SK-MEL-5 (cell line): ENCODE results near the gene TRIM56. TPM values are rescaled to one million over a fixed set of nuclear protein-coding genes. Genes with fewer than 3 reads are reported as not detected.
"Not testable (repeated sequence)": the region's sequence is repeated elsewhere in the genome, so short reads cannot be mapped to it uniquely, and the experiment has no call there.

ENCODE experiments used
- DNase-seq: peaks from one replicate; pipeline ENCODE4 v3.0.0-alpha.2; 2016; ENCODE audit warnings: low read depth, low spot score
- in situ Hi-C: cut with HindIII; loops from 2 replicates; pipeline ENCODE4 v1.10.0; 2016; ENCODE audit warnings: low sequenced_read_pairs, high pct_unique_total_duplicates, low pct_unique_long_range_greater_than_20kb
- polyA plus RNA-seq, 2 experiments: library from polyadenylated mRNA; depleted of rRNA; stranded (reverse); fragments of >200 nt; gene quantifications; 2 replicates each; pipeline ENCODE4 v1.2.3, GENCODE V29; 2015
- total RNA-seq: library from RNA; depleted of rRNA; stranded (reverse); fragments of >200 nt; shearing (Covaris generic); gene quantifications from 2 replicates; pipeline ENCODE4 v1.2.3, GENCODE V29; 2014; rRNA removed

TRIM56 gene, protein sequence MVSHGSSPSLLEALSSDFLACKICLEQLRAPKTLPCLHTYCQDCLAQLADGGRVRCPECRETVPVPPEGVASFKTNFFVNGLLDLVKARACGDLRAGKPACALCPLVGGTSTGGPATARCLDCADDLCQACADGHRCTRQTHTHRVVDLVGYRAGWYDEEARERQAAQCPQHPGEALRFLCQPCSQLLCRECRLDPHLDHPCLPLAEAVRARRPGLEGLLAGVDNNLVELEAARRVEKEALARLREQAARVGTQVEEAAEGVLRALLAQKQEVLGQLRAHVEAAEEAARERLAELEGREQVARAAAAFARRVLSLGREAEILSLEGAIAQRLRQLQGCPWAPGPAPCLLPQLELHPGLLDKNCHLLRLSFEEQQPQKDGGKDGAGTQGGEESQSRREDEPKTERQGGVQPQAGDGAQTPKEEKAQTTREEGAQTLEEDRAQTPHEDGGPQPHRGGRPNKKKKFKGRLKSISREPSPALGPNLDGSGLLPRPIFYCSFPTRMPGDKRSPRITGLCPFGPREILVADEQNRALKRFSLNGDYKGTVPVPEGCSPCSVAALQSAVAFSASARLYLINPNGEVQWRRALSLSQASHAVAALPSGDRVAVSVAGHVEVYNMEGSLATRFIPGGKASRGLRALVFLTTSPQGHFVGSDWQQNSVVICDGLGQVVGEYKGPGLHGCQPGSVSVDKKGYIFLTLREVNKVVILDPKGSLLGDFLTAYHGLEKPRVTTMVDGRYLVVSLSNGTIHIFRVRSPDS
- 6.9 and 7.5 TPM in 2 replicates for total RNA-seq
- 14.4 and 18.2 TPM in 2 replicates for polyA plus RNA-seq (2015; cell fraction: cytosol; rRNA removed)
- 17.5 and 20.6 TPM in 2 replicates for polyA plus RNA-seq (2015; cell fraction: nucleus; rRNA removed)

DNA sequence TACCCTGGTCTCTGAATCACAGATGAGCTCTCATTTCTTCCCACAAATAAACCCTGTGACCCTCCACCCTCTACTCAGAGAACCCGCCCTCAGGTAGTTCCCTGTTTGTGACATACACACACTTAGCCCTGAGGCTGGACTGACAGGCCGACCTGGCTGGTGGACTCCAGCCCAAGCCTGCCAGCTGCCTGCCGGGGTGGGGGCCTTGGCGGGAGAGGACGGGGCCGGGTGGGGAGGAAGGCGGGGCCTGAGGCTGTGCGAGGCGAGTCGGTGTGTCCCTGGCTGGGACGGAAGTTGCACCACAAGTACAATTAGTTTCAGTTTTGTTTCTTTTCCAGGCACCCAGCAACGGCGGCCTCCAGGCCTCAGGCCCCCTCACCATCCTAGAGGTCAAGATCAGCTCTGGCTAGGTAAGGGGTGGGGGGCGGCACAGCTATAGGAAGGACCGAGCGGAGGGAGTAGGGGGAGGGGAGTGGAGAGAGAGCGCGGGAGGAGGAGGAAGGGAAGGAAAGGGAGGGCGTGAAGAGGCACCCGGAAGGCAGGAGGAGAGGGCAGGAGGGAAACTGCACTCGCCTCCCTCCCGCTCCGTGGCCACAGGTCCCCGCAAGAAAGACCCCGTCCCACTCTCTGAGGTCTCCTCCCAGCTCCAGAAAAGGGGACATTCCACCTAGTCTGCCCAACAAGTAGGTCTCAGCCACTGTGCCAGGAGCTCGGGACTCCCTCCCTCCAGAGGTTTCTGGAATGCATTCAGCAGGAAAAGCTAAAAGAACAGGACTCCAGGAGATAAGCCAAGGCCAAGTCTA is at the start of gene TRIM56:
TSS of gene TRIM56 (plus strand) at position 320 of the 803 bp plus-strand sequence. CDS start 1,832 bp downstream, outside the sequence.
- DNase-seq, result peak; percentile 82
- in situ Hi-C loops, result no loop called here

DNA sequence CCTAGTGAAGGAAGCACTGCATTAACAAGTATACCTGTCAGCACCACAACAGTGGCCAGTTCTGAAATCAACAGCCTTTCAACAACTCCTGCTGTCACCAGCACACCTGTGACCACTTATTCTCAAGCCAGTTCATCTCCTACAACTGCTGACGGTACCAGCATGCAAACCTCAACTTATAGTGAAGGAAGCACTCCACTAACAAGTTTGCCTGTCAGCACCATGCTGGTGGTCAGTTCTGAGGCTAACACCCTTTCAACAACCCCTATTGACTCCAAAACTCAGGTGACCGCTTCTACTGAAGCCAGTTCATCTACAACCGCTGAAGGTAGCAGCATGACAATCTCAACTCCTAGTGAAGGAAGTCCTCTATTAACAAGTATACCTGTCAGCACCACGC is 49.3 kb upstream of the TRIM56 start:
- DNase-seq, result no peak
- in situ Hi-C loops, result no loop called here

DNA sequence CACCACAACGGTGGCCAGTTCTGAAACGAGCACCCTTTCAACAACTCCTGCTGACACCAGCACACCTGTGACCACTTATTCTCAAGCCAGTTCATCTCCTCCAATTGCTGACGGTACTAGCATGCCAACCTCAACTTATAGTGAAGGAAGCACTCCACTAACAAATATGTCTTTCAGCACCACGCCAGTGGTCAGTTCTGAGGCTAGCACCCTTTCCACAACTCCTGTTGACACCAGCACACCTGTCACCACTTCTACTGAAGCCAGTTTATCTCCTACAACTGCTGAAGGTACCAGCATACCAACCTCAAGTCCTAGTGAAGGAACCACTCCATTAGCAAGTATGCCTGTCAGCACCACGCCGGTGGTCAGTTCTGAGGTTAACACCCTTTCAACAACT is 44.0 kb upstream of the TRIM56 start:
- in situ Hi-C loops, DNase-seq: not testable (repeated sequence)

DNA sequence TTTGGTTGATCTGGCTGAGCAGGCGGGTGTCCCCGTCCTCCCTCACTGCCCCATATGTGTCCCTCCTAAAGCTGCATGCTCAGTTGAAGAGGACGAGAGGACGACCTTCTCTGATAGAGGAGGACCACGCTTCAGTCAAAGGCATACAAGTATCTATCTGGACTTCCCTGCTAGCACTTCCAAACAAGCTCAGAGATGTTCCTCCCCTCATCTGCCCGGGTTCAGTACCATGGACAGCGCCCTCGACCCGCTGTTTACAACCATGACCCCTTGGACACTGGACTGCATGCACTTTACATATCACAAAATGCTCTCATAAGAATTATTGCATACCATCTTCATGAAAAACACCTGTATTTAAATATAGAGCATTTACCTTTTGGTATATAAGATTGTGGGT is 26.9 kb upstream of the TRIM56 start:
- in situ Hi-C loops, result no loop called here
- DNase-seq, result peak; percentile 61

DNA sequence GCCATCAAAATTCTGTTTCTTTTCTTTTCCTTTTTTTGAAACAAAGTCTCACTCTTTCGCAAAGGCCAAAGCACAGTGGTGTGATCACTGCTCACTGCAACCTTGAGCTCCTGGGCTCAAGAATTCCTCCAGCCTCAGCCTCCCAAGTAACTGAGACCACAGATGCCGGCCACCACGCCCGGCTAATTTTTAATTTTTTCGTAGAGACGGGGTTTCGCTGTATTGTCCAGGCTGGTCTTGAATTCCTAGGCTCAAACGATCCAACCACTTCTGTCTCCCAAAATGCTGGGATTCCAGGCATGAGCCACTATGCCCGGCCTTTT is 25.7 kb upstream of the TRIM56 start:
- no peak for DNase-seq
- in situ Hi-C loops, result no loop called here

DNA sequence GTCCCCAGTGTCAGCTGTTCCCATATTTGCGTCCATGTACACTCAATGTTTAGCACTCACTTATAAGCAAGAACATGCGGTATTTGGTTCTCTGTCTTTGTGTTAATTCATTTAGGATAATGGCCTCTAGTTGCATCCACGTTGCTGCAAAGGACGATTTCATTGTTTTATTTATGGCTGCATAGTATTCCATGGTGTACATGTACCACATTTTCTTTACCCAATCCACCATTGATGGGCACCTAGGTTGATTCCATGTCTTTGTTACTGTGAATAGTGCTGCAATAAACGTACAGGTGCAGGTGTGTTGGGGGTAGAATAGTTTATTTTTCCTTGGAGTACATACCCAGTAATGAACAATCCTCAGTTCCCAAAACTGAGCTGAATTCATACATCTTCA is 24.3 kb upstream of the TRIM56 start:
- DNase-seq, result no peak
- in situ Hi-C loops, result no loop called here

DNA sequence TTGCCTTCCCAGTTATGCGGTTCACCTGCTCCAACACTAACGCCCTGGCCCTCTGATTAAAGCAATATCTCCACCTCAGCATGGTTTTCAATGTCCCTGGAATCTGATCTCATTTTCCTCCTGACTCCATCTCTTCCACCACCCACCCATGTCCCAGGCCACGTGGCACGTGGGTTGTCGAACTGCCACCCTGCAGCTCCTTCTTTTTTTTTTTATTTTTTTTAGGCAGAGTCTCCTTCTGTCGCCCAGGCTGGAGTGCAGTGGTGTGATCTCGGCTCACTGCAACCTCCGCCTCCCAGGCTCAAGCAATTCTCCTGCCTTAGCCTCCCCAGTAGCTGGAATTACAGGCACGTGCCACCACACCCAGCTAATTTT is 21.1 kb upstream of the TRIM56 start:
- in situ Hi-C loops, DNase-seq: not testable (repeated sequence)

DNA sequence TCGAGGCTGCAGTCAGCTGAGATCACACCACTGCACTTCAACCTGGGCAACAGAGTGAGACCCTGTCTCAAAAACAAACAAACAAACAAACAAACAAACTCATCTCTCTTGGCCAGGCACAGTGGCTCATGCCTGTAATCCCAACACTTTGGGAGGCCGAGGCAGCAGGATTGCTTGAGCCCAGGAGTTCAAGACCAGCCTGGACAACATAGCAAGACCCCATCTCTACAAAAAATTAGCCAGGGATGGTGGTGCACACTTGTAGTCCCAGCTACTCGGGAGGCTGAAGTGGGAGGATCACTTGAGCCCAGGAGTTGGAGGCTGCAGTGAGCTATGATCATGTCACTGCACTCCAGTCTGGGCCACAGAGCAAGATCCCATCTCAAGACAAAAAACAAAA is 20.1 kb upstream of the TRIM56 start:
- DNase-seq, in situ Hi-C loops: not testable (repeated sequence)

DNA sequence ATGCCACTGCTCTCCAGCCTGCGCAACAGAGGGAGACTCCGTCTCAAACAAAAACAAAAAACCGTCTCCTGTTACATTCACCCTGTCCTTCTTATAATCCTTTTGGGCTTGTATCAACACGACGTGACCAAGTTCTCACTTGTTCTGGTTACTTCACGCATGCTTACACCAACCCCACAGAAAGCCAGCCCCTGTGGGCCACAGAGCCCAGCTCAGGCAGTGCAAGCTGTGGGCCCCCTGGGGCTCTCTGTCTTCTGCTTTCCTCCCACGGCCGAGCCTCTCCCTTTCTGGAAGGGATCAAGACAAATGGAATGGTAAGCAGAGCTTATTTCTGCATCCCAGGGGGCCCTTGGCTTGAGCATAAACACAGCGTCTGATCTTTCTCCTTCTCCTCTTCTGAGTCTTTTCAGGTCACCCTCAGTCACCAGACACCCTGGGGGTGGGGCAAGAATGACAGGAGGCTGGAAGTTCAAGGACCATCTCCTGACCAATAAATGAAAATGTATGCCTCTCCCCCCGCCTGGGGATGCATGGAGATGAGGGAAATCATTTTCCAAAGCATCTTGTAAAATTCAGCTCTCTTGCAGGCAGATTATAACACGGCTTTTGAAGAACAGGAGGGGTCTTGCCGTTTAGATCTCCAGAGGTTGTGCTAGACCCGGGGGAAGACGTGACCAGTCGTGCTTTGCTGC is 19.0 kb upstream of the TRIM56 start:
- DNase-seq, result no peak
- in situ Hi-C loops, result no loop called here

DNA sequence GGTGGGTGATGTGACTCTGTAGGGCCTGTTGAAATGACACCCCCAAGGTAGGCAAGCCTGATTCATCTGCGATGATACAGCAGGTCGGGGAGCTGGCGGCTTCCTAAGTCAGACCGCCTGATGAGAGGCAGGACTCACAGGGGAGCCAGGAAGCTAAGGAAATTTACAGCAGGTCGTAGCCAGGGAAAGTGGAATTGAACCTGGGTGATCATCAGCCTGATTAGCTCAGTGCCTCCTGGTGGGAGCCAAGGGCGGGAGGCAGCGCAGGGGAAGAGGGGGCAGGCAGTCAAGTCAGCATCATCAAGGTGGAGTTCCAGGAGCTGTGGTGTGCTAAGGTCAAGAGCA is 18.5 kb upstream of the TRIM56 start:
- DNase-seq, result no peak
- in situ Hi-C loops, result no loop called here

DNA sequence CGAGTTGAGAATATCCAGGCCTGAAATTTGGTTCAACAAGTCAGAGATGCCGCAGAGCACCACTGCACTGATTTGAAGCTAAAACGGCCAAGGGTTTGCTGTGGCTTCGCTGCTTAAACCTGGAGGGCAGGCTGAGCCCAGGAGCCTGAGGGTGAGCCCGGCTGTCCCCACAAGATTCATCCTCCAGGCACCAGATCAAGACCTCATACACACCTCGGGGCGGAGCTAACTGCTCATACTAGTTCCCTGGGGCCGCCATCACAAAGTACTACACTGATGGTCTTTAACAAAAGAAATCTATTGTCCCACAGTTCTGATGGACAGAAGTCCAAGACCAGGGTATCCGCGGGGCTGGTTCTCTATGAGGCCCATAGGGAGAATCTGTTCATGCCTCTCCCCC is 16.9 kb upstream of the TRIM56 start:
- no peak for DNase-seq
- in situ Hi-C loops, result no loop called here

DNA sequence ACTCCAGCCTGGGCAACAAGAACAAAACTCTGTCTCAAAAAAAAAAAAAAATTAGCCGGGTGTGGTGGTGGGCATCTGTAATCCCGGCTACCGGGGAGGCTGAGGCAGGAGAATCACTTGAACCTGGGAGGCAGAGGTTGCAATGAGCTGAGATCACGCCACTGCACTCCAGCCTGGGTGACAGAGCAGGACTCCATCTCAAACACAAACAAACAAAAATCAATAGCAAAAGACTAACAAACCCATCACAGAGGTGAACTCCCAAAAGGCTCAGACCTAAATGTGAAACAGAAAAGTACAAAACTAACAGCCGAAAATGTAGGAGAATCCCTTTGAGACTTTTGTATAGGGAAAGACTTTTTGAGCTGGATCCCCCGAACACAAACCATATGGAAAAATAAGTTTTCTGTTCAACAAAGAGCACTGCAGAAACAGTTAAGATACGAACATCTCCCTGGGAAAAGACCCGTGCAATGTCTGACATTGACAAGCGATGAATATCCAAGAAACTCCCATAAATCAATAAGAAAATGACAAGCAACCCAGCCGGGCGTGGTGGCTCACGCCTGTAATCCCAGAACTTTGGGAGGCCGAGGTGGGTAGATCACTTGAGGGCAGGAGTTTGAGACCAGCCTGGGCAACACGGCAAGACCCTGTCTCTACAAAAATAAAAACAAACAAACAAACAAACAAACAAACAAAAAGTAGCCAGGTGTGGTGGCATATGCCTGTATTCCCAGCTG is 13.7 kb upstream of the TRIM56 start:
- in situ Hi-C loops, DNase-seq: not testable (repeated sequence)

DNA sequence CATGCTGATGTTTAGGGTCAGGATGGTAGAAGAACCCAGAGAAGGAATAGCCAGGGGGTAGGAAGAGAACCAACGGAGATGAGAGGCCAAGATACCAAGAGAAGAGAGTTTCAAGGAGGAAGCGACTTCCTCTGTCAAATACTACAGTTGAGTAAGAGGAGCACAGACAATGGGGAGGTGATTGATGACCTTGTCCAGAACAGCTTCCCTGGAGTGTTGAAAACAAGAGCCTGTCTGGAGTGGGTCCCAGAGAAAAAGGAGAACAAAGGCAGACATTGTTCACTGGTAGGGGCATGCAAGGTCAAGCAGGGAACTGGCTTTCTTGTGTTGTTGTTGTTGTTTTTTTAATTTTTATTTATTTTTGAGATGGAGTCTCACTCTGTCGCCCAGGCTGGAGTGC is 9.6 kb upstream of the TRIM56 start:
- peak; percentile 62 for DNase-seq
- in situ Hi-C loops, result no loop called here

DNA sequence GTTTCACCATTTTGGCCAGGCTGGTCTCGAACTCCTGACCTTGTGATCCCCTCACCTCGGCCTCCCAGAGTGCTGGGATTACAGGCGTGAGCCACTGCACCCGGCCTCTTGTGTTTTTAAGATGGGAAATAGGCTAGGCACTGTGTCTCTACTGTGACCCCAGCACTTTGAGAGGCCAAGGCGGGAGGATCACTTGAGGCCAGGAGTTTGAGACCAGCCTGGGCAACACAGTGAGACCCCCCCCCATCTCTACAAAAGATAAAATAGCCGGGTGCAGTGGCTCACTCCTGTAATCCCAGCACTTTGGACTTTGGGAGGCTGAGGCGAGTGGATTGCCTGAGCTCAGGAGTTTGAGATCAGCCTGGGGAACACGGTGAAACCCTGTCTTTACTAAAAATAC is 9.1 kb upstream of the TRIM56 start:
- in situ Hi-C loops, DNase-seq: not testable (repeated sequence)

DNA sequence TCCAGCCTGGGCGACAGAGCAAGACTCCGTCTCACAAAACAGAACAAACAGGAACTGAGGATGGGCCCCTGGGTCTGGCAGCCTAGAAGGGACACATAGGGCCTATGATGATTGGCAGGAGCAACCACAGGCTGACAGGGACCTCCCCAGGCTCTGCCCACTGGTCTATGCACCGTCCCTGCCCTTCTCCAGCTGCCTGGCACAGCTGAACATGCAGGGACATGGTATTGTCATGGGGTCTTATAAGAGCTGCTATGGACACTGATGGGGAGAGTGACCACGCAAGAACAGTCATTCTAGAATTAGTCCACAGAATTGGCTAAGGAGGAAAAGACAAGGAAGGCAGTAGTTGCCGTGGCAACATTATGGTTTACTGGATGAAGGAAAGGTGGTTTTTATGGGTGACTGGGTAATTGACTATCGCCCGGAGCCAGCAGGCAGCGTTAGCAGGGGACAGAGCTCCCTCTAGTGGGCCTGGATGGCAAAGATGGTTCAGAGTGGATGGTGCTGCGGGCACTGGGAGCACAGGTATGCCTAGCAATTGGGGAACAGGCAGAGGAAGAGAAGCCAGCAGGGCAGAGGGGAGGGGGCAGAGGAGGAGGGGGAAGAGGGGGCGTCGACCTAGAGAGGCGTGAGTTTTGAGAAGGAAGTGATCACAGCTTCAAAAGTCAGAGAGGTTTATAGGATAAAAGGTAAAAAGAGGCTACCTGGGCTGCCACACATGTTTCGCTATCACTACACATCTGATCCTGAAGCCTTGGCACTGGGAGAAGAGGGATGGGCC is 7.8 kb upstream of the TRIM56 start:
- DNase-seq, result peak; percentile 88
- in situ Hi-C loops, result no loop called here

DNA sequence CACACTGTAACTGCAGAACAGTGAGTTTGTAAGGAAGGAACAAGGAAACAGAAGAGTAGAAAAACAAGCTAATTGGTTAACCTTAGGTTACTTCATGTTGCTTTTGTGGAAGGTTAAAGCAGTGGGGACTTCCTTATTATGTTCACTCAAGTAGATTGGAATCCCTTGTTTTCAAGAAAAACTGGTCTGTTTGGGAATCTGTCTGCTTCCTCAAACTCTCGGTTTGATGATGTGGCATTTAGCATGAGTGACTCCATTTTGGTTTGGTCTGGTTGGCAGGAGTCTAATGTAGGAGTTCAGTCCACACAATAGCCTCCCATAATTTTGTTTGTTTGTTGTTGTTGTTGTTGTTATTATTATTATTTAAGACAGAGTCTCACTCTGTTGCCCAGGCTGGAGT is 3.8 kb upstream of the TRIM56 start:
- in situ Hi-C loops, result no loop called here
- no peak for DNase-seq

DNA sequence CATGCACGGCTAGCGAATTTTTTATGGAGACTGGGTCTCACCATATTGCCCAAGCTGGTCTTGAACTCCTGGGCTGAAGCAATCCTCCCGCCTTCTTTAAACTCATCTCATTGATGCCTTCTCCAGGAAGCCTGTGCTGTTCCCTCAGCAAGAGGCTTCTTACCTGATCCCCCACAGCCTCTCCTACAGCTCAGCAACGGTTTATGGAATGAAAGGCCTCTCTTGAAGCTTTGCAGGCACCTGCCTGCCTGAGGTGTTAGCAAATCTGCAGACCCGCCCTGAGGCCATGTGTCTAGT is 468 bp upstream of the TRIM56 start:
- in situ Hi-C loops, result no loop called here
- DNase-seq, result no peak
